22Rv1 (cell line): Measurements from ENCODE around the gene ITPKB.

ENCODE experiments used
- H3K27ac ChIP-seq: fragments of 450-650 bp; 2 replicates; pipeline ENCODE4 v1.5.1; 2017
- ZFX ChIP-seq: fragments of 450-650 bp; IDR thresholded peaks from 2 replicates; pipeline ENCODE4 v1.6.1; 2017; ENCODE audit warnings: antibody characterized with exemption, borderline replicate concordance
- TF ChIP-seq, protein P1 (sequence below): fragments of 450-650 bp; IDR thresholded peaks from 2 replicates; pipeline ENCODE4 v1.5.1; 2017; ENCODE audit warnings: mild to moderate bottlenecking

ITPKB gene

DNA sequence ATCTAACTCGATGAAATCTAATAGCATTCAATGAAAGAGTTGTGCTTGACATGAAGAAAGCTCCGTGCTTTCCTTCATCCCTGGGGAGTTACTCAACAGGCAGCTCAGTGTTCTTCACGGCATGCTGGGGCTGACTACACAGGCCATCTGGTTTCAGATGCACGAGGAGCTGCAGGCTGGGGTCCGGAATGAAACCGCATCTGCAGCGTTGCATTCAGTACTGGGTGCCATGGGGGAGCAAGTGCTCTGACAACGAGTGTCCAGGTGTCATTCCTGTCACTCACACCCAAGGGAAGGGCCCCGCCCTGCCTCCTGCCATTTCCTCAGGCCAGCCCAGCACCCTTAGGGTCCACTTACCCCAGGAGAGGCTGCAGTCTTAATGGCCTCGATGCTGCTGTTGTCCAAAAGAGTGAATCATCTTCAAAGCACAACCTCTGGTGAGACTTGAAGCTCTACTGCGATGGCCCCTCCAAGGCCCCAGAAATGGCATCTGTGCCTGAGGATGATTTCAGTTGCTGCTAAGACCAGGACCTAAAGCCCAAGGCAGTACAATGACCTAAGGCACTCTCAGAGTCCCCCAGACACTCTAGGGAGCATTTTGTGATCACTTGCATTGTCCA lies 129.1 kb downstream of the ITPKB start:
- TF ChIP-seq ZFX, result no peak
- TF ChIP-seq, protein P1, sequence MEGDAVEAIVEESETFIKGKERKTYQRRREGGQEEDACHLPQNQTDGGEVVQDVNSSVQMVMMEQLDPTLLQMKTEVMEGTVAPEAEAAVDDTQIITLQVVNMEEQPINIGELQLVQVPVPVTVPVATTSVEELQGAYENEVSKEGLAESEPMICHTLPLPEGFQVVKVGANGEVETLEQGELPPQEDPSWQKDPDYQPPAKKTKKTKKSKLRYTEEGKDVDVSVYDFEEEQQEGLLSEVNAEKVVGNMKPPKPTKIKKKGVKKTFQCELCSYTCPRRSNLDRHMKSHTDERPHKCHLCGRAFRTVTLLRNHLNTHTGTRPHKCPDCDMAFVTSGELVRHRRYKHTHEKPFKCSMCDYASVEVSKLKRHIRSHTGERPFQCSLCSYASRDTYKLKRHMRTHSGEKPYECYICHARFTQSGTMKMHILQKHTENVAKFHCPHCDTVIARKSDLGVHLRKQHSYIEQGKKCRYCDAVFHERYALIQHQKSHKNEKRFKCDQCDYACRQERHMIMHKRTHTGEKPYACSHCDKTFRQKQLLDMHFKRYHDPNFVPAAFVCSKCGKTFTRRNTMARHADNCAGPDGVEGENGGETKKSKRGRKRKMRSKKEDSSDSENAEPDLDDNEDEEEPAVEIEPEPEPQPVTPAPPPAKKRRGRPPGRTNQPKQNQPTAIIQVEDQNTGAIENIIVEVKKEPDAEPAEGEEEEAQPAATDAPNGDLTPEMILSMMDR, result no peak

DNA sequence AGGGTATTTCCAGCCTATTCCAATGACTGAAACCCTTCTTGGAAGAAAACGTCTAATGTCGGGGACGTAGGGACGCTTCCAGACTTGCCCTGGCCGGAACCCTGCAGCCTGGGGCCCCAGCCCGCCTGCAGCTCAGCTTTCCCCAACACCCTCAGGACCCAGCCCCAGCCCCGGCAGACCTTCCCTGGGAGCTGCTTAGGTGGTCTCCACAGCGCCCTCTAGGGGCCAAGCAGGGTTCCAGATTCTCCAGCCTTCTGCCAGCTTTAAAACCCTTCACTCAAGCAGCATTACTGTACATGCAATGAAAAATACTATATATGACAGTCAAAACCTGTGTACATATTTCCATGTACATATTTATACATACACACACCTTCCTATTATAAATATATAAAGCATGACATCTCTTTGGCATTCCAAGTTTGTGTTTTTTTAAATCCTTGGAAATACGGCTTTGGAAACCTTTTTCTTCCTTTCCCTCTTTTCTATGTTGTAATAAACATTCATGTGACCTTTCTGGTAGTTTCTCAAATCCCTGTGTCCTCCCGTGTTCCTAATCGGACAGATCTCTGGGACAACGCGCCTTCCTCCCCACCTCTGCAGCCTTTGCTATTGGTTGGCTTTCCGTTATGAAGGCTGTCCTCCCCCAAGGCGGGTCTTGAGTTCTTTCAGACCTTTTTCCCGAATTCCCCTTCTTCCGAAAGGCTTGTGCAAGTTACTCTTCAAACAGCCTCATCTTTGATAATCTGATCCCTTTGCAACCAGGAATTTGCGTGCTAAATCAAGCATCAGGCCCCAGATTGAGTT lies 130.2 kb downstream of the ITPKB start:
- no peak overlapping the region for H3K27ac ChIP-seq
- TF ChIP-seq, protein P1, result peak; percentile 100
- no peak for TF ChIP-seq ZFX

More for the DNA sequence above, 129.1 kb downstream of the ITPKB start:
- no peak overlapping the region for H3K27ac ChIP-seq

DNA sequence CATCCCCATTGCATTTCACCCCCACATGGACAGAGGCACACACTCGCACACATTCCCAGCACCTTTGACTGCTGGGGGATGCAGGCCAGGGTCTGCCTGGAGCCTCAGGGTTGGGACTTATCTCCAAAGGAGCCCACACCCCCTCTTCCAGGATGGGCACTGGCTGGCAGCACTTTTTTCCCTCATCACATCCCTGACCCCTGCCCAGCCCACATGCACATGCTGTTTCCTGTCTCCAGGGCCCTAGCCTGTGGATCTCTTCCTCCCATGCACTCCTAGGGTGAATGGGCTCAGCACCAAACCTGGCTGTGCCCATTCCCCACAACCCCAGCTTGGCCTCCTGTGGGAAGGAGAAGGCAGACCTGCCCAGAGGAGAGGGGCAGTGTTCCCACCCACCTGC lies 131.3 kb downstream of the ITPKB start:
- no peak overlapping the region for H3K27ac ChIP-seq
- TF ChIP-seq ZFX, result no peak
- TF ChIP-seq, protein P1, result no peak

DNA sequence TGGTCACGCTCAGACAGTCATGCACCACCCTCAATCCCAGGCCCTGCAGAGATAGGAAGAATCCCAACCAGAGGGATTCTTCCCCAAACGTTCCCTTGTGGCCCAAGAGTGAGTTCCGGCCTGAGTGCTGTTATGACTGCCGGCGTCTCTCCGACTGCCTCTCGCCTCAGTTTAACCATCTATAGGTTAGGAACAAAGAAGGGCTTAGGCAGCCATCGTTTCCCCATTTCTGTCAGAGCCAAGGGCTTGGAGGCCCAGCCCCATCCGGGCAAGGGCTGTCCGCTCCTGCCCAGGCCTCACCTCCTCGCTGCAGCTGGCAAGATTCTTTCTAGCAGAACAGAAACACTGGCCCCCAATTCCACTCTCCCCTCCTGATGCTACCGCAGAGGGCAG lies 131.8 kb downstream of the ITPKB start:
- no peak for TF ChIP-seq ZFX
- TF ChIP-seq, protein P1, result no peak
- H3K27ac ChIP-seq, result no peak overlapping the region

DNA sequence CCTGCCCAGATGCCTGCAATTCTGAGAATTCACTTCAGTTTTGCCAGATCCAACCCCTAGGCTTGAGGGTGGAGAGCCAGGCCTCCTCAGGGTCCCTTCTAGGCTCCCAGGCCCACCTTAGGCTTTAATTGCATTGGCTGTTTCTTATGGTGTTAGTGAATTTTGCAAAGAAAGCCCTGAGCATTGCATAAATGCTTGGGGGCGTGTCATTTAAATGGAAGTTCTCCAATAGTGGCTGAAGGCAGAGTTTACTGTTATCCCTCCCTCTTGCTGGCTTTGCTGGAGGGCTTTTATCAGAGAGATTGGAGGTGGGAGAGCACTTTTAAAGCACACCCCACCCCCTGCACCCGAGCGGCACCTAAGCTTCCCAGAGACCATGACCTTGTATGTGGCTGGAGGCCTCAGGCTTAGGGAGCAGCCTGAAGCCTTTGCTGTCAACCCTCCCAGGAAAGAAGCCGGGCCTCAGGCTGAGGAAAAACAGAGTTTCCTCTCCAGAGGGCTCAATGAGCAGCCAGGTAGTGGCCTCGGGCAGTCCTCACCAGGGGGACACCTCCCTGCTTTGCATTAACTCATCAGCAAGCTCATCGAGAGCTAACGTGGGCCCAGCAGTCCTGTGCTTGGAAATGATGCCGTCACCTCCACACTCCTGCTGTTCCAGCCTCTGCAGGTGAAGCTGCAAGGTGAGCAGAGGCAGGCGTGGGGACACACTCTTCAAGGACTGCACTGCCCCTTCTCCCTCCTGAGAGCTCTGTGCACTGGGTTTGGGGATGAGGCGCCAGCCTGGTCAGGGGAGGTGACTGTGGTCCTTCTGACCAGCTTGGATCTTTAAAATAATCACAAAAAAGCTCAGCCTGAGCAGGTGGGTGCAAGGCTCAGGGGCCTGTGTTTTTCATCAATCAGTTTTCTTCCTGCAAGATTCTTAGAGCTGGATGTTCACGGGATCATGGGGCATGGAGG lies 132.5 kb downstream of the ITPKB start:
- TF ChIP-seq ZFX, result no peak
- TF ChIP-seq, protein P1, result no peak
- no peak overlapping the region for H3K27ac ChIP-seq

DNA sequence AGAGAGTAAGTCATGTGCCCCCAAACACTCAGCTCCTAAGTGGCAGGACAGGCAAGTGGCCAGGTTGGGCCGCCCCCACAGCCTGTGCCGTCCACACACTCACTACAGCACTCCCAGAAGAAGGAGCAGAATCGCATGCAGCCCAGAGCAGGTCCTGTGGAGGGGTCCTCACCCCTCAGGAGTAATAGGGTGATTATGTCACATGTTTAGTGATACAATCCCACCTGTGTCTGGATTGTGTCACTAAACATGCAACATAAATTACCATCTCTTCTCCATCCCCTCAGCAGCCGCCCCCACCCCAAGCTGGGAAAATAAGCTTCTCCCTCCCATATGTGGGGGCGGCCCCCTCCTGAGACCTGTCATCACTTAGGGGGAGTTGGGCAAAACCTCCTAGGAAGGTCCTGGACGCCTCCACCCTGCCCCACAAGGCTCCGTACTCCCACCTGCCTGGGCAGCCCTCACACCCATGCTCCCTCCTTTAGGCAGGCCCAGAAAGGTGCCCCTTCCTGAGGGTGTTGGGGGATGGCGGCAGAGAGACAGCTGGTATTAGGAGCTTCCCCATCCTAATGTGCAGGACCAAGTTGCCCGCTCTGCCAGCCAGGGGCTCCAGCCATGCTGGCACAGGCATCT lies 133.6 kb downstream of the ITPKB start:
- H3K27ac ChIP-seq, result no peak overlapping the region
- TF ChIP-seq ZFX, result no peak
- TF ChIP-seq, protein P1, result no peak
